GM04504 (cell line): ENCODE measurements around the gene BPIFA2.
A peak's percentile ranks its signal among the peaks of the same experiment; 100 is the strongest.
"Not testable (repeated sequence)": the region's sequence is repeated elsewhere in the genome, so short reads cannot be mapped to it uniquely, and the experiment has no call there.

Source experiments
- DNase-seq: peaks from one replicate; pipeline ENCODE4 v3.0.0-alpha.2; 2012; ENCODE audit warnings: low read depth

BPIFA2 gene

GRCh38 chr20:33167859-33168258, at the start of gene BPIFA2:
TSS of gene BPIFA2 (plus strand) at chr20:33168159. CDS start at chr20:33169146, 987 bp downstream.
- DNase-seq = no peak

- no peak for DNase-seq
Observed at GRCh38 chr20:33119725-33120720, 47.9 kb upstream of the BPIFA2 start.

GRCh38 chr20:33120934-33121333, 47.0 kb upstream of the BPIFA2 start:
- no peak for DNase-seq

- DNase-seq = not testable (repeated sequence)
Observed at GRCh38 chr20:33122297-33122696, 45.7 kb upstream of the BPIFA2 start.

- no peak for DNase-seq
Observed at GRCh38 chr20:33124261-33124660, 43.7 kb upstream of the BPIFA2 start.

- no peak for DNase-seq
Observed at GRCh38 chr20:33124994-33125393, 43.0 kb upstream of the BPIFA2 start.

- DNase-seq = no peak
Observed at GRCh38 chr20:33125983-33126382, 42.0 kb upstream of the BPIFA2 start.

GRCh38 chr20:33127422-33128097, 40.4 kb upstream of the BPIFA2 start:
- no peak for DNase-seq

- peak; percentile 79 for DNase-seq
Observed at GRCh38 chr20:33130568-33131061, 37.3 kb upstream of the BPIFA2 start.

- DNase-seq = no peak
Observed at GRCh38 chr20:33131949-33132473, 35.9 kb upstream of the BPIFA2 start.

- DNase-seq = no peak
Observed at GRCh38 chr20:33132513-33133372, 35.2 kb upstream of the BPIFA2 start.

- DNase-seq = no peak
Observed at GRCh38 chr20:33133373-33133941, 34.5 kb upstream of the BPIFA2 start.

GRCh38 chr20:33137195-33137594, 30.8 kb upstream of the BPIFA2 start:
- DNase-seq = no peak

- DNase-seq = no peak
Observed at GRCh38 chr20:33139467-33139866, 28.5 kb upstream of the BPIFA2 start.

GRCh38 chr20:33145521-33145920, 22.4 kb upstream of the BPIFA2 start:
- no peak for DNase-seq

GRCh38 chr20:33147299-33147698, 20.7 kb upstream of the BPIFA2 start:
- DNase-seq = no peak

GRCh38 chr20:33148040-33148439, 19.9 kb upstream of the BPIFA2 start:
- no peak for DNase-seq

GRCh38 chr20:33154252-33154651, 13.7 kb upstream of the BPIFA2 start:
- DNase-seq = no peak

- DNase-seq = no peak
Observed at GRCh38 chr20:33158637-33159385, 9.1 kb upstream of the BPIFA2 start.

GRCh38 chr20:33159713-33160112, 8.2 kb upstream of the BPIFA2 start:
- no peak for DNase-seq

GRCh38 chr20:33160681-33161080, 7.3 kb upstream of the BPIFA2 start:
- DNase-seq = no peak
